GM18519 (cell line): ENCODE data around the gene SNX21.
"Not testable (repeated sequence)": the region's sequence is repeated elsewhere in the genome, so short reads cannot be mapped to it uniquely, and the experiment has no call there.

Experiments
- ATAC-seq: cut with Tn5 transposase; IDR thresholded peaks from one replicate; pipeline ENCODE4 v1.9.1; 2021; ENCODE audit warnings: mild to moderate bottlenecking, moderate library complexity; ENCODE audit not compliant: unreplicated experiment, low FRiP score

Gene SNX21

DNA sequence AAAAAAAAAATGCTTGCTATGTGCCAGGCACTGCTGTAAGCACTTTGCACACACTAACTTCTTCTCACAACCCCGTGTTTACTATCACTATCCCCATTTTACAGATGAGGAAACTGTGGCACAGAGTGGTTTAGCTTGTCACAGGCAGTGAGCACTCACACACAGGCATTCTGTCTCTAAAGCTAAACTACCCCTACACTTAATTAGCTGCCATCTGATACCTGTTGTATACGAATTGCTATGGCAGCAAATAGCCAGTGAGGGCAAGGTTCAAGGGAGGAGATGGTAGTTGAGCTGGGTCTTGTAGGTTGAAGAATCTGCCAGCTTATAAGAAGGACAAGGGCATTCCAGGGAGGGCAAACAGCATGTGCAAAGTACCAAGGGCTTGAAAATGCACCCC lies 11.7 kb upstream of the SNX21 start:
- no peak for ATAC-seq

DNA sequence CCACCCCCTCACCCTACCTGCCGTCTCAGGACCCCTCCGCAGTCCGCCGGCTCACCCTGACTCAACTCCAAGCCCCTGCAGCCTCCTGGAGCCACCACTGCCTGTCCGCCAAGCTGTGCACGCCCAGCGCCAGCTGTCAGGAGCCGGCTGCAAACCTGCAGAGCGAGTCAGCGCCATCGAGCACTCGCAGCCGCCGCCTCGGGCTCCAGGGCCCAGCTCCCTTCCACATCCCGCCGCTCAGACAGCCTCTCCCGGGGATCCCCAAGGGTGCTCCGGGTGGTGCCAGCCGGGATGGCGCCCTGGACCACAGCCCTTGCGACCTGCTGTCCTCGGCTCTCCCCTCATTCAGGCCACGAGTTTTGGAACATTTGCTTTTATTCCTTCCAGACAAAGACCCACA lies 10.7 kb upstream of the SNX21 start:
- no peak for ATAC-seq

DNA sequence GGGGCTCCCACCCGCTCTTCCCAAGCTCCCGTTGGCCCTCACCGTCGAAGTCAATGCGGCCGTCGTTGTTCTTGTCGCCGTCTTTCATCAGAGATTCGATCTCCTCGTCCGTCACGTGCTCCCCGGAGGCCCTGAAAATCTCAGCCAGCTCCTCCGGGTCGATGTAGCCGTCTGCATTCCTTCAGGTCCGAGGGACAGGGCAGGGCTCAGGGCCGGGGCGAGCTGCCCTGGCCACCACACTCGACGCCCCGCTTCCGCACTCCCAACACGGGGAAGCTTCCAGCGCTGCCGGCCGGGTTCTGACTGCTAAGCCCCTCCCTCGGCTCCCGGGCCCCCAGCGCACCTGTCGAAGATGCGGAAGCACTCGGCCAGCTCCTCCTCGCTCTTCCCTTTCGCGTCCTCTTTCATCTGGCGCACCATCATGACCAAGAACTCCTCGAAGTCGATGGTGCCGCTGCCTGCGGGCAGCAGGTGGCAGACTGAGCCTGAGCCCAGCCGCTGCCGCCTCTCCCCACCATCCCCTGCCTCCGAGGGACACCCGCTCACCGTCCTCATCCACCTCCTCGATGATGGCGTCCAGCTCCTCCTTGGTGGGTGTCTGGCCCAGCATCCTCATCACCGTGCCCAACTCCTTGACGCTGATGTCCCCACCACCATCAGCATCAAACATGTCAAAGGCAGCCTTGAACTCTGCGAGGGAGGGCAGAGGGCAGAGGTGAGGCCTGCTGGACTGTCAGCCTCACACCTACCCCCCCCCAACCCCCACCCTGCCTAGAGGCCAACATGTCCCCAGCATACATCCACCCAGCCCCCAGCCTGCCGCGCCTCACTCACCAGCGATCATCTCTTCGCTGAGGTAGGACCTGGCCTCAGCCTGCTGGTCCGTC lies 9.4 kb upstream of the SNX21 start:
- no peak for ATAC-seq

DNA sequence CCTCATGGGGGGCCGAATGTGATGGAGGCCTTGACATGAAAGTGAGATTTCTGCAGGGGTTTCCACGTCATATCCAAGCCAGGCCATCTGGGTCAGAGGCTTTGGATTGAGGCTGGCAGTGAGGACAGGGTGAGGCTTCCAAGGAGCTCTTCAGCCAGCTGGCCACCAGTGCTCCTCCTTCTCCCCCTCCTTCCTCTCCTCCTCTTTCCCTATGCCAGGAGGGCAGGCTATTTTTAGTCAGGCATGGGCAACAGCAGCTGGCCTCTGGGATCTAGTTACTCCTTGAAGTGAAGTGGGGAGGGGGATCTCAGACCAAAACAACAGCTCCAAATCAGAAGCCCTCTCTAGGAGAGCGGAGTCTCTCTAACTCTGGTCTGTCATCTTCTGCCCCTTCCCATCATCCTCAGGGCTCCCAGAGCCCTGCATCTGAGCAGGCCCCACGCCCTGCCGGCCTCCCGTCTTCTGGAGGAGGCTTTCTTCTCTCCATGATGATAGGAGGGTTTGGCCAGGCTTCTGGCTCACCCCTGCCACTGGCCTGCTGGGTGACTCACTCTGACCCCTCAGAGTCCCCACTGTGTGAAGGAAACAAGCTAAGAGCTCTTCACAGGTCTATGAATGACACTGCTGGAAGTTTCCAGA lies 7.1 kb upstream of the SNX21 start:
- ATAC-seq: no peak

- no peak for ATAC-seq
Observed at GRCh38 chr20:45827030-45827652, 6.5 kb upstream of the SNX21 start, which contains the start of gene TNNC2. Gene TNNC2 (minus strand): TSS chr20:45827312. CDS start chr20:45827248, 64 bp downstream.

DNA sequence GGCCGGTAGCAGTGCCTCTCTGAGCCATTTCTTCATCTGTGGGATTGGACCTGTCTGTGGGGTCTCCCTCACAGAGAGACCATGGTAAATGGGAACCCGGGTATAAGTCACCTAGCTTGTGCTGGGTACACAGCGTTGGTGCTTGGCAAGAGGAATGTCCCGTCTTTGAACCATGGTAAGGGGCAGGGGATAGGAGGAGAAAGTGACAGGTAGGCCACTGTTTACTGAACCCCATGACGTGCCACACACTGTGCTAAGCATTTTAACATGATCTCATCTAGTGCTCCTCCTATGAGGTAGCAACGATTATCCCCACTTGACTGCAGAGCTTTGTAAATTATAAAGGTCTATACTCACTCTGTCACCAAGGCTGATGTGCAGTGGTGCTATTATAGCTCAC lies 5.9 kb upstream of the SNX21 start:
- no peak for ATAC-seq

- ATAC-seq: no peak
Observed at GRCh38 chr20:45828589-45828988, 5.0 kb upstream of the SNX21 start.

DNA sequence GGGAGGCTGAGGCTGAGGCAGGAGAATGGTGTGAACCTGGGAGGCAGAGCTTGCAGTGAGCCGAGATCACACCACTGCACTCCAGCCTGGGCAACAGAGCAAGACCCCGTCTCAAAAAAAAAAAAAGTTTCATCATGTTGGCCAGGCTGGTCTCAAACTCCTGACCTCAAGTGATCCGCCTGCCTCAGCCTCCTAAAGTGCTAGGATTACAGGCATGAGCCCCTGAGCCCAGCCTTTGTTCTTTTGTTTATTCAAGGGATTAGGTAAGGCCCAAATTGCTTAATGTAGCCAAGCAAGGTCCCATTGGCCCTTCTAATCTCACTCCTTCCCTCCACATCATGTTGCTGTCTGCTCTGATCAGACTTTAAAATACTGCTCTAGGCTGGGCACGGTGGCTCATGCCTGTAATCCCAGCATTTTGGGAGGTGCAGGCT lies 3.9 kb upstream of the SNX21 start:
- not testable (repeated sequence) for ATAC-seq

DNA sequence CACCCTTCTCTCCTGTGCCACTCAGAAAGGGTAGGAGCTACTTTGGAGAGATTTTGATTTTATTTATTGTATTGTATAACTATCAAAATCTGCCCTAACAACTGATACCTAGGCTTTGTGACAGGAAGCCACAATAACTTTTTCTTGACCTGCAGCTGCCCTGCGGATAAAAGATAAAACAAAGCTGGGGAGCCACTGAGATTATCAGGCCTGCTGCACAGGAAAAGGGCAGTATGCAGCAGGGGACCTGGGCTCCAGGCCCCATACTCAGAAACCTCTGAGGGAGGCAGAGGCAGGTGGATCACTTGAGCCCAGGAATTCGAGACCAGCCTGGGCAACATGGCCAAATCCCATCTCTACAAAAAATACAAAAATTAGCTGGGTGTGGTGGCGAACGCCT lies 980 bp upstream of the SNX21 start:
- no peak for ATAC-seq

GRCh38 chr20:45833883-45834796 lies 541 bp downstream of the SNX21 start:
- no peak for ATAC-seq

DNA sequence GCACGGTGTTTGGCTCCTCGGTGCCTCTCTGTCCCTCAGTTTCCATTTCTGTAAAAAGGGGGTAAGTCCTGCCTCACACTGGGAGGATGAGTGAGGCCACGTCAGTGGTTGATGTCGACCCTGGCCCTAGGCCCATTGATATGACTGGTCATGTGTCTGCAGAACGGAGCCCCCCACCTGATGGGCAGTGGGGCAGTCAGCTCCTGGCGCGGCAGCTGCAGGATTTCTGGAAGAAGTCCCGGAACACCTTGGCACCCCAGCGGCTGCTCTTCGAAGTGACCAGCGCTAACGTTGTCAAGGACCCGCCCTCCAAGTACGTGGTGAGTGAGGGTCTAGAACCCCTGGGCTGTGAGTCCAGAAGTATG lies 1.2 kb downstream of the SNX21 start:
- ATAC-seq: no peak

DNA sequence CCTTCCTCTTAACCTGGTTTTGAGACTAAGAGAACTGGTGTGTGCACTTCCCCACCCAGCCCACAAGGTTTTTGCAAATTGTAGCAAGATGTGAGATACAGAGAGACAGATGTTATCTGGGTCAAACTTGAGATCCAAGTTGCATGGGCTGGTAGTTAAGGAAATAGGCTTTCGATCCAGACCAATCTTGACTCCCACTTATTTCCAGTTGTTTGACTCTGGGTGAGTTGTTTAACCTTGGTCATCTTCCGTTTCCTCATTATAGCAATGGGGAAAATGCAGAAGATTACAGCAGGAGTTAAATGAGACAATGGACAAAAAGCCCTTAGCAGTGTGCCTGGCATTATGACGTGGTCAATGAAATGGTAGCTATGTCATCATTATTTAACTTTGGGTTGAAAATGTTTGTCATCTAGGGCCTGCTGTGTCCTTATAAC lies 1.7 kb downstream of the SNX21 start:
- ATAC-seq: no peak

GRCh38 chr20:45835825-45836224 lies 2.2 kb downstream of the SNX21 start:
- ATAC-seq: no peak

DNA sequence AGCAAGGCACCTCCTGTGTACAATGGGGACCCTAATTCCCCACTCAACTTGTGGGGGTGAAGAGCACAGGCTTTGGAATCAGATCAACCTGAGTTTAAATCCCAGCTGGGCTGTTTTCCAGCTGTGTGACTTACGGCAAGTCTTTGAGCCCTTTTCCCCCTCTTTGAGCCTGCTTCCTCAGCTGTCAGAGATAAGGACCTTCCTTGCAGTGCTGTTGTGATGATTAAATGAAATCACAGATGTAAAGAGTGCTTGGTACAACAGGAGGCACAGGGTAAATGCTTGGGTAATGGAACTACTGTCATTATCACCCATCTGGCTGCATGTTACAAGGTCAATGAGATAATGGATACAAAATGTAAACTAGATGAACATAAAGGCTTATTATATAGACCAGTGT lies 3.2 kb downstream of the SNX21 start:
- no peak for ATAC-seq

DNA sequence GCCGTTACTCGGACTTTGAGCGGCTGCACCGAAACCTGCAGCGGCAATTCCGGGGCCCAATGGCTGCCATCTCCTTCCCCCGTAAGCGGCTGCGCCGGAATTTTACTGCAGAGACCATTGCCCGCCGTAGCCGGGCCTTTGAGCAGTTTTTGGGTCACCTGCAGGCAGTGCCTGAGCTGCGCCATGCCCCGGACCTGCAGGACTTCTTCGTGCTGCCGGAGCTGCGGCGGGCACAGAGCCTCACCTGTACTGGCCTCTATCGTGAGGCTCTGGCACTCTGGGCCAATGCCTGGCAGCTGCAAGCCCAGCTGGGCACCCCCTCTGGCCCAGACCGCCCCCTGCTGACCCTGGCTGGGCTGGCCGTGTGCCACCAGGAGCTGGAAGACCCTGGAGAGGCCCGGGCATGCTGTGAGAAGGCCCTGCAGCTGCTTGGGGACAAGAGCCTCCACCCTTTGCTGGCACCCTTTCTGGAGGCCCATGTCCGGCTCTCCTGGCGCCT lies 7.2 kb downstream of the SNX21 start:
- no peak for ATAC-seq

DNA sequence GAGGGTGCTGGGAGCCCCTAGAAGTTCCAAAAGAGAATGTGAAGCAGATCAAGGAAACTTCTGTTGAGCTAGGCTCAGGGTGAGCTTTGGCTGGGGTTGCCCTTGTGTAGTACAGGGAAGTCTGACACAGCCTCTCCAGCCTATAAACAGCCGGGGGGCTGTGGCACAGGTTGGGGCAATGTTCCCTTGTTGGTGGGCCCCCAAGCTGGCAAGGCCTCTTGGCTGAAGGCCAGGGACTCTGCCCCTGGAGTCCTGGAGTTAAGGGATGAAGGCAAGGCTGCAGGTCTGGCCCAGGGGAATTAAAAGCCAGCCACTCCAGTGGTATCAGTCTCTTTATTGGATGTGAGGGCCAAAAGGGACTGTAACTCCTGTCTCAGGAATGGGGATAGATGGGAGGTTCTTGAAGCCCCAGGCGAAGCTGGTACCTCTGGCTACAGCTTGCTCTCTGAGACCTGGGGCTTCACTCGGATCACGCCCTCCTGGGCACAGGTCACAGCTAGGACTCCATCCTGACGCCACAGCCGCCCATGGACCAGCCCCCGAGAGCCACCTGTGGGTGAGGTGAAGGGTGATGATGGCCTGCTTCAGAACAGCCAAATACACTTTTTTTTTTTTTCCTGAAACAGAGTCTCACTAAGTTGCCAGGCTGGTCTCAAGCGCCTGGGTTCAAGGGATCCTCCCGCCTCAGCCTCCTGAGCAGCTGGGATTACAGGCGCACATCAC lies 8.0 kb downstream of the SNX21 start:
- no peak for ATAC-seq

- ATAC-seq: no peak
Observed at GRCh38 chr20:45842169-45842812, 8.7 kb downstream of the SNX21 start.

- ATAC-seq: no peak
Observed at GRCh38 chr20:45843506-45843905, 9.9 kb downstream of the SNX21 start.

DNA sequence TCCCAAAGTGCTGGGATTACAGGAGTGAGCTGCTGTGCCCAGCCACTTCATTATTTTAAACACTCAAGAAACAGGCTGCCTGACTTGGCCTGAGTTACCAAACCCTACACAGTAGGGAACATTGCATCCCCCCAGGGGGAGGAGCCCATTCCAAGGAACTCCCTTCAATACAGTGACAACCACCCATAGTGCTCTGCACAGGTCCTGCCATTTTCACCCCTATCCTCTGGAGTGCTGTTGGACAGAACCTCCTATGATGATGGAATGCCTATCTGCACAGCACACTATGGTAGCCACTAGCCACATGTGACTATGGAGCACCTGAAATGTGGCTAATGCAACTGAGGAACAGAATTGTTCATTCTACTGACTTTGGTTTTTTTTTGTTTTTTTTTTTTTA lies 11.9 kb downstream of the SNX21 start:
- no peak for ATAC-seq
